CD14-positive monocyte (primary cell): ENCODE measurements around the gene TCF4. TPM values are rescaled to one million over a fixed set of nuclear protein-coding genes. Genes with fewer than 3 reads are reported as not detected.

Experiments used
- DNase-seq, 3 donors: peaks; one replicate each; pipeline ENCODE4 v3.0.0-alpha.2; 2011 to 2022
- H2AFZ ChIP-seq: 2 replicates; pipeline ENCODE4 v1.6.0; 2012; ENCODE audit warnings: mild to moderate bottlenecking, low read depth, low read length, inconsistent platforms; ENCODE audit not compliant: insufficient read depth, poor library complexity, severe bottlenecking
- H3K27ac ChIP-seq, 2 donors: 1 replicate in 1 of 2; 2 replicates in 1 of 2; pipeline ENCODE4 v1.5.1; 2012 to 2013; ENCODE audit warnings: low read length in 2 of 2, control low read depth in 1 of 2, inconsistent platforms in 1 of 2, low read depth in 1 of 2, mild to moderate bottlenecking in 1 of 2
- H3K27me3 ChIP-seq, 2 donors: one replicate each; pipeline versions ENCODE4 v1.6.0 to v1.6.1; 2011 to 2013; ENCODE audit warnings: low read length in 2 of 2; ENCODE audit not compliant: control insufficient read depth in 2 of 2, insufficient read depth in 2 of 2
- H3K36me3 ChIP-seq, 2 donors: replicated peaks in 1 of 2; 1 replicate in 1 of 2; 2 replicates in 1 of 2; pipeline versions ENCODE4 v1.5.1 to v1.6.1; 2012 to 2013; ENCODE audit warnings: low read length in 2 of 2, control low read depth in 1 of 2, inconsistent platforms in 1 of 2, mild to moderate bottlenecking in 1 of 2; ENCODE audit not compliant: insufficient read depth in 2 of 2, control insufficient read depth in 1 of 2
- H3K4me1 ChIP-seq, 2 donors: 1 replicate in 1 of 2; 2 replicates in 1 of 2; pipeline versions ENCODE4 v1.5.1 to v1.6.1; 2012 to 2013; ENCODE audit warnings: low read length in 2 of 2, control low read depth in 1 of 2, inconsistent platforms in 1 of 2, mild to moderate bottlenecking in 1 of 2, moderate library complexity in 1 of 2; ENCODE audit not compliant: insufficient read depth in 2 of 2, control insufficient read depth in 1 of 2
- H3K4me2 ChIP-seq: replicated peaks from 2 replicates; pipeline ENCODE3; 2012; ENCODE audit warnings: low read length, moderate library complexity, mild to moderate bottlenecking; ENCODE audit not compliant: poor library complexity, severe bottlenecking; ENCODE audit errors: extremely low read depth
- H3K4me3 ChIP-seq, 3 experiments: fragments of 200-600 bp in 1 of 3; sonication (generic) in 1 of 3; replicated peaks in 1 of 3; 1 replicate in 2 of 3; 2 replicates in 1 of 3; pipeline ENCODE4 v1.5.1; 2011 to 2013; ENCODE audit warnings: low read length in 3 of 3, mild to moderate bottlenecking in 3 of 3, control low read depth in 2 of 3, low read depth in 2 of 3, inconsistent platforms in 1 of 3, moderate library complexity in 1 of 3
- H3K79me2 ChIP-seq: 2 replicates; pipeline ENCODE4 v1.6.0; 2012; ENCODE audit warnings: mild to moderate bottlenecking, control low read depth, inconsistent platforms, low read length, moderate library complexity; ENCODE audit not compliant: insufficient read depth
- H3K9ac ChIP-seq: 2 replicates; pipeline ENCODE4 v1.6.0; 2017; ENCODE audit warnings: low read length, mild to moderate bottlenecking; ENCODE audit not compliant: insufficient read depth, poor library complexity, severe bottlenecking
- H3K9me3 ChIP-seq, 2 donors: replicated peaks in 1 of 2; 1 replicate in 1 of 2; 2 replicates in 1 of 2; pipeline versions ENCODE4 v1.5.1 to v1.6.1; 2012 to 2013; ENCODE audit warnings: low read length in 2 of 2, control low read depth in 1 of 2; ENCODE audit not compliant: control insufficient read depth in 1 of 2, insufficient read depth in 1 of 2
- H4K20me1 ChIP-seq: 2 replicates; pipeline ENCODE4 v1.6.0; 2012; ENCODE audit warnings: mild to moderate bottlenecking, low read length, control low read depth, moderate library complexity; ENCODE audit not compliant: insufficient read depth
- H3K27ac Mint-ChIP-seq, 7 donors: one replicate each; pipeline ENCODE4 v1.8.0; 2020; ENCODE audit warnings: mild to moderate bottlenecking in 7 of 7, mixed read lengths in 7 of 7, moderate library complexity in 6 of 7, inconsistent platforms in 2 of 7
- H3K27me3 Mint-ChIP-seq, 3 donors: one replicate each; pipeline ENCODE4 v1.8.0; 2021 to 2022; ENCODE audit warnings: low read depth in 3 of 3, mild to moderate bottlenecking in 3 of 3, mixed read lengths in 3 of 3, moderate library complexity in 3 of 3, inconsistent platforms in 1 of 3
- H3K36me3 Mint-ChIP-seq, 2 donors: one replicate each; pipeline ENCODE4 v1.8.0; 2020; ENCODE audit warnings: mixed read lengths in 2 of 2, inconsistent platforms in 1 of 2, mild to moderate bottlenecking in 1 of 2
- H3K4me1 Mint-ChIP-seq: one replicate; pipeline ENCODE4 v1.8.0; 2020; ENCODE audit warnings: mild to moderate bottlenecking, mixed read lengths
- H3K4me3 Mint-ChIP-seq, 2 donors: one replicate each; pipeline ENCODE4 v1.8.0; 2020; ENCODE audit warnings: mild to moderate bottlenecking in 2 of 2, mixed read lengths in 2 of 2, moderate library complexity in 1 of 2
- H3K9me3 Mint-ChIP-seq, 7 donors: one replicate each; pipeline ENCODE4 v1.8.0; 2020 to 2022; ENCODE audit warnings: mixed read lengths in 7 of 7, mild to moderate bottlenecking in 6 of 7, moderate library complexity in 6 of 7, inconsistent platforms in 2 of 7
- CTCF ChIP-seq: fragments of 200-600 bp; IDR thresholded peaks from one replicate; pipeline ENCODE4 v1.8.0; 2022; ENCODE audit warnings: antibody characterized with exemption, mild to moderate bottlenecking
- WGBS: methylation state at CpG from one replicate; pipeline ENCODE4 v1.1.5; 2013; ENCODE audit warnings: missing lambda C conversion rate; ENCODE audit not compliant: insufficient coverage; 5-methylcytosine and 5-hydroxymethylcytosine counted together
- intact Hi-C, 2 donors: fragments of 100-400 bp; cut with micrococcal nuclease; formaldehyde crosslinking; loops; one replicate each; pipeline versions ENCODE4 v1.15.0 to v1.15.1; 2023
- polyA plus RNA-seq, 3 donors: library from polyadenylated mRNA; depleted of rRNA in 1 of 3; unstranded in 2 of 3; stranded (reverse) in 1 of 3; fragments of 300-500 nt in 2 of 3; fragments of >200 nt in 1 of 3; fragmentation: Illumina TruSeq in 2 of 3; gene quantifications; 1 replicate in 2 of 3; 2 replicates in 1 of 3; pipeline ENCODE4 v1.2.3, GENCODE V29; 2012 to 2021

TCF4 gene
- polyA plus RNA-seq, 3 donors: 5.9 to 12.9 (median 10.7) TPM

GRCh38 chr18:55444536-55444935 is 143.5 kb downstream of the TCF4 start:
- Mint-ChIP-seq H3K27me3 (peaks cover 0 to 2% (median 0%) of the 10 kb centered on the region in 3 donors), H3K27ac (no peak overlapping the region), H3K36me3 (no peaks in the 10 kb centered on the region), H3K4me1 (no peaks in the 10 kb centered on the region), H3K9me3 (peaks cover 0 to 12% (median 2%) of the 10 kb centered on the region in 7 donors), H3K4me3 (no peak overlapping the region)
- no peak overlapping the region for H3K4me3 ChIP-seq
- no peaks in the 10 kb centered on the region for H3K4me1 ChIP-seq
- H3K27ac ChIP-seq: no peak overlapping the region
- TF ChIP-seq CTCF: no peak
- no peaks in the 10 kb centered on the region for H3K9me3 ChIP-seq
- 100% methylated on average over 1 of the region's 1 CpG for WGBS
- H3K79me2 ChIP-seq: no peaks in the 10 kb centered on the region
- H3K9ac ChIP-seq: no peak overlapping the region
- no peak overlapping the region for H3K4me2 ChIP-seq
- no peak overlapping the region for H2AFZ ChIP-seq
- no peaks in the 10 kb centered on the region for H3K27me3 ChIP-seq
- no peak for DNase-seq
- no peaks in the 10 kb centered on the region for H4K20me1 ChIP-seq
- H3K36me3 ChIP-seq: no peaks in the 10 kb centered on the region
- intact Hi-C loops: no loop called here

GRCh38 chr18:55443776-55444175 is 144.2 kb downstream of the TCF4 start:
- Histone ChIP-seq H3K4me2 (no peak overlapping the region), H3K9me3 (no peaks in the 10 kb centered on the region), H3K9ac (no peak overlapping the region), H3K4me1 (no peaks in the 10 kb centered on the region), H3K27ac (no peak overlapping the region), H4K20me1 (no peaks in the 10 kb centered on the region), H3K36me3 (no peaks in the 10 kb centered on the region), H3K27me3 (no peaks in the 10 kb centered on the region), H2AFZ (no peak overlapping the region), H3K79me2 (no peaks in the 10 kb centered on the region), H3K4me3 (no peak overlapping the region)
- no peaks in the 10 kb centered on the region for H3K36me3 Mint-ChIP-seq
- no peak for TF ChIP-seq CTCF
- no peak overlapping the region for H3K4me3 Mint-ChIP-seq
- H3K9me3 Mint-ChIP-seq: peaks cover 0 to 12% (median 2%) of the 10 kb centered on the region in 7 donors
- WGBS: no CpG with 5 or more reads among the region's 3 CpGs
- H3K27ac Mint-ChIP-seq: no peak overlapping the region
- peaks cover 0 to 2% (median 0%) of the 10 kb centered on the region in 3 donors for H3K27me3 Mint-ChIP-seq
- no peak for DNase-seq
- intact Hi-C loops: no loop called here
- H3K4me1 Mint-ChIP-seq: no peaks in the 10 kb centered on the region
